Activated naive CD8-positive, alpha-beta T cell treated with anti-CD3 and anti-CD28 coated beads, Interleukin-2, amount 50 U/mL, for 16 hours (primary cell): Measurements from ENCODE around the gene TWNK.

ENCODE experiments used
- DNase-seq: peaks from one replicate; pipeline ENCODE4 v3.0.0-alpha.2; 2020; ENCODE audit warnings: low read depth, low spot score

The TWNK gene

GRCh38 chr10:100986952-100987684 is at the start of gene TWNK, which contains the start of gene MRPL43:
Gene TWNK (plus strand): TSS chr10:100987543. CDS start chr10:100988211, 668 bp downstream.
Gene MRPL43 (minus strand): TSS chr10:100987497. CDS start chr10:100987443, 54 bp downstream.
- DNase-seq, result peak; percentile 75

GRCh38 chr10:100939763-100940344 is 47.5 kb upstream of the TWNK start:
- DNase-seq, result no peak

- no peak for DNase-seq
Measured at GRCh38 chr10:100942229-100942628, 45.1 kb upstream of the TWNK start.

- no peak for DNase-seq
Measured at GRCh38 chr10:100943508-100943907, 43.8 kb upstream of the TWNK start.

- no peak for DNase-seq
Measured at GRCh38 chr10:100945754-100946153, 41.6 kb upstream of the TWNK start.

GRCh38 chr10:100948916-100949315 is 38.4 kb upstream of the TWNK start:
- no peak for DNase-seq

GRCh38 chr10:100960251-100960650 is 27.1 kb upstream of the TWNK start:
- no peak for DNase-seq

GRCh38 chr10:100962351-100963080 is 24.8 kb upstream of the TWNK start:
- no peak for DNase-seq

- DNase-seq, result no peak
Measured at GRCh38 chr10:100963826-100964225, 23.5 kb upstream of the TWNK start.

- DNase-seq, result no peak
Measured at GRCh38 chr10:100965820-100966219, 21.5 kb upstream of the TWNK start.

- DNase-seq, result no peak
Measured at GRCh38 chr10:100966887-100967286, 20.5 kb upstream of the TWNK start.

GRCh38 chr10:100967332-100967731 is 20.0 kb upstream of the TWNK start:
- no peak for DNase-seq

- no peak for DNase-seq
Measured at GRCh38 chr10:100968062-100968736, 19.1 kb upstream of the TWNK start.

GRCh38 chr10:100968863-100969186 is 18.5 kb upstream of the TWNK start:
- DNase-seq, result no peak

- no peak for DNase-seq
Measured at GRCh38 chr10:100969187-100970075, 17.9 kb upstream of the TWNK start, which contains the start of gene SEMA4G. Gene SEMA4G (plus strand): TSS chr10:100969504. CDS start chr10:100972913, 3,409 bp downstream.

- no peak for DNase-seq
Measured at GRCh38 chr10:100970076-100970913, 17.0 kb upstream of the TWNK start.

GRCh38 chr10:100970914-100971811 is 16.2 kb upstream of the TWNK start:
- DNase-seq, result no peak

- DNase-seq, result no peak
Measured at GRCh38 chr10:100972115-100972903, 15.0 kb upstream of the TWNK start.
